ENCODE measurements around the gene RARG.
A peak's percentile ranks its signal among the peaks of the same experiment; 100 is the strongest.

RARG gene

GRCh38 chr12:53195516-53196420 is 36.2 kb downstream of the RARG start:
- Histone ChIP-seq H3K36me3 (ENCODE audit: control insufficient read depth in 2 of 2, insufficient read depth in 1 of 2, low read length in 2 of 2) (peaks cover 0 to 20% of the 10 kb centered on the region in 2 experiments; a peak in 1 of 3 replicates), H3K27ac (ENCODE audit: extremely low read depth, low read depth, low read length) (no peak overlapping the region), H3K9me3 (ENCODE audit: control insufficient read depth, insufficient read depth, low read depth, low read length) (no peaks in the 10 kb centered on the region), H3K4me1 (ENCODE audit: control insufficient read depth, insufficient read depth, low read length) (no peaks in the 10 kb centered on the region), H3K4me3 (ENCODE audit: low read depth, low read length) (no peak overlapping the region)
- CTCF ChIA-PET = interaction anchor here (0.6 to 3.5 kb wide), 8 partner anchors 13 to 1072 kb away, joined by 3 to 35 read pairs (median 5); no protein-coding TSS in a partner anchor
- TF ChIP-seq, protein P1, sequence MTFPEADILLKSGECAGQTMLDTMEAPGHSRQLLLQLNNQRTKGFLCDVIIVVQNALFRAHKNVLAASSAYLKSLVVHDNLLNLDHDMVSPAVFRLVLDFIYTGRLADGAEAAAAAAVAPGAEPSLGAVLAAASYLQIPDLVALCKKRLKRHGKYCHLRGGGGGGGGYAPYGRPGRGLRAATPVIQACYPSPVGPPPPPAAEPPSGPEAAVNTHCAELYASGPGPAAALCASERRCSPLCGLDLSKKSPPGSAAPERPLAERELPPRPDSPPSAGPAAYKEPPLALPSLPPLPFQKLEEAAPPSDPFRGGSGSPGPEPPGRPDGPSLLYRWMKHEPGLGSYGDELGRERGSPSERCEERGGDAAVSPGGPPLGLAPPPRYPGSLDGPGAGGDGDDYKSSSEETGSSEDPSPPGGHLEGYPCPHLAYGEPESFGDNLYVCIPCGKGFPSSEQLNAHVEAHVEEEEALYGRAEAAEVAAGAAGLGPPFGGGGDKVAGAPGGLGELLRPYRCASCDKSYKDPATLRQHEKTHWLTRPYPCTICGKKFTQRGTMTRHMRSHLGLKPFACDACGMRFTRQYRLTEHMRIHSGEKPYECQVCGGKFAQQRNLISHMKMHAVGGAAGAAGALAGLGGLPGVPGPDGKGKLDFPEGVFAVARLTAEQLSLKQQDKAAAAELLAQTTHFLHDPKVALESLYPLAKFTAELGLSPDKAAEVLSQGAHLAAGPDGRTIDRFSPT (tag by site-specific recombination; IDR thresholded peaks at IDR 0.05) = peak; percentile 13; the same call in 1 of the 2 replicates
- no peak for TF ChIP-seq ZNF548 (tag by site-specific recombination; IDR thresholded peaks at IDR 0.05)
- no peak for TF ChIP-seq ZNF530 (tag by site-specific recombination; IDR thresholded peaks at IDR 0.05; ENCODE audit: low read depth)
- peak; percentile 53; the same call in 1 of the 2 replicates for TF ChIP-seq ZNF600 (tag by site-specific recombination; IDR thresholded peaks at IDR 0.05)
- TF ChIP-seq ZNF701 (tag by site-specific recombination; IDR thresholded peaks at IDR 0.05) = no peak
- TF ChIP-seq HOXA7 (CRISPR knock-in tag; IDR thresholded peaks at IDR 0.05; ENCODE audit: borderline replicate concordance) = no peak
- no peak for TF ChIP-seq RBAK (tag by site-specific recombination; IDR thresholded peaks at IDR 0.05)
- TF ChIP-seq WT1 (tag by site-specific recombination; IDR thresholded peaks at IDR 0.05) = no peak
- POLR2A ChIA-PET = interaction anchor here (0.9 to 1.4 kb wide), 3 partner anchors 9 to 15 kb away, joined by 3 to 4 read pairs (median 3); partner anchors contain the start of genes CSAD and ZNF740

DNA sequence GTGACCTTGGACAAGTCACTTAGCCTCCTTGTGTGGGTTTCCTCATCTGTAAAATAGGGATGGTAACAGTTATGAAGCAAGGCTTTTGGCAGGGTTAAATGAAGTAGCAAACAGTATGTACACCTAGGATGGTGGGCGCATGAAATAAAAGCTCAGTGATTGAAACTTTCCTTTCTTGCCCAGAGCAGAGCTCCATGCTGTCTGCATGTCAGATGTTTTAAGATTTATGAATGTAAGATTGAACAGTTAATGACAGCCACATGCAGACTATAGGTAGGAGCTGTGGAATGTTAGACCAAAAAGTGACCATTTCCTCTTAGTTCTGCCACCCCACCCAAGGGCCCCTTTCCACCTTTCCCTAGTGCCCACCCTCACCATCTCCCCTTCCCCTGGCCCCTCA is 37.0 kb downstream of the RARG start:
- Histone ChIP-seq H3K4me1 (ENCODE audit: control insufficient read depth, insufficient read depth, low read length) (no peaks in the 10 kb centered on the region), H3K36me3 (ENCODE audit: control insufficient read depth in 2 of 2, insufficient read depth in 1 of 2, low read length in 2 of 2) (peaks cover 0 to 21% of the 10 kb centered on the region in 2 experiments; a peak in 1 of 3 replicates), H3K9me3 (ENCODE audit: control insufficient read depth, insufficient read depth, low read depth, low read length) (no peaks in the 10 kb centered on the region), H3K27ac (ENCODE audit: extremely low read depth, low read depth, low read length) (no peak overlapping the region), H3K4me3 (ENCODE audit: low read depth, low read length) (no peak overlapping the region)
- POLR2A ChIA-PET = interaction anchor here (0.9 to 1.4 kb wide), 3 partner anchors 10 to 15 kb away, joined by 3 to 4 read pairs (median 3); partner anchors contain the start of genes CSAD and ZNF740
- CTCF ChIA-PET = interaction anchor here (0.6 to 3.5 kb wide), 7 partner anchors 18 to 1071 kb away, joined by 3 to 35 read pairs (median 5); no protein-coding TSS in a partner anchor
- TF ChIP-seq ZNF184 (tag by site-specific recombination; IDR thresholded peaks at IDR 0.05) = no peak
- no peak for TF ChIP-seq ZNF473 (tag by site-specific recombination; IDR thresholded peaks at IDR 0.05)
- TF ChIP-seq ZNF335 (tag by site-specific recombination; conservative IDR thresholded peaks at IDR 0.05) = no peak
- no peak for TF ChIP-seq KLF9 (tag by site-specific recombination; IDR thresholded peaks at IDR 0.05; ENCODE audit: low read depth)
- TF ChIP-seq, protein P2, sequence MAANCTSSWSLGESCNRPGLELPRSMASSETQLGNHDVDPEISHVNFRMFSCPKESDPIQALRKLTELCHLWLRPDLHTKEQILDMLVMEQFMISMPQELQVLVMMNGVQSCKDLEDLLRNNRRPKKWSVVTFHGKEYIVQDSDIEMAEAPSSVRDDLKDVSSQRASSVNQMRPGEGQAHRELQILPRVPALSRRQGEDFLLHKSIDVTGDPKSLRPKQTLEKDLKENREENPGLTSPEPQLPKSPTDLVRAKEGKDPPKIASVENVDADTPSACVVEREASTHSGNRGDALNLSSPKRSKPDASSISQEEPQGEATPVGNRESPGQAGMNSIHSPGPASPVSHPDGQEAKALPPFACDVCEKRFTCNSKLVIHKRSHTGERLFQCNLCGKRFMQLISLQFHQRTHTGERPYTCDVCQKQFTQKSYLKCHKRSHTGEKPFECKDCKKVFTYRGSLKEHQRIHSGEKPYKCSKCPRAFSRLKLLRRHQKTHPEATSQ (tag by site-specific recombination; IDR thresholded peaks at IDR 0.05) = no peak
- no peak for TF ChIP-seq YY2 (tag by site-specific recombination; IDR thresholded peaks at IDR 0.05)
- TF ChIP-seq BCL6B (tag by site-specific recombination; IDR thresholded peaks at IDR 0.05) = no peak
- TF ChIP-seq ZNF350 (tag by site-specific recombination; IDR thresholded peaks at IDR 0.05) = no peak
- no peak for TF ChIP-seq ZNF169 (tag by site-specific recombination; IDR thresholded peaks at IDR 0.05)
- no peak for TF ChIP-seq ZNF518A (tag by site-specific recombination; conservative IDR thresholded peaks at IDR 0.05; ENCODE audit: low read depth)
- no peak for TF ChIP-seq ZNF544 (tag by site-specific recombination; IDR thresholded peaks at IDR 0.05)
- TF ChIP-seq ZNF785 (tag by site-specific recombination; IDR thresholded peaks at IDR 0.05) = no peak
- TF ChIP-seq ZFP3 (tag by site-specific recombination; IDR thresholded peaks at IDR 0.05; ENCODE audit: low read depth) = no peak

All from HEK293 (cell line).